Activated T-cell treated with anti-CD3 and anti-CD28 coated beads, Interleukin-2, amount 50 U/mL, for 1 hour (primary cell): ENCODE data around the gene RMC1.
"Not testable (repeated sequence)": the region's sequence is repeated elsewhere in the genome, so short reads cannot be mapped to it uniquely, and the experiment has no call there.

Experiments used
- DNase-seq: peaks from one replicate; pipeline ENCODE4 v3.0.0-alpha.2; 2020

RMC1 gene

GRCh38 chr18:23536204-23536603 lies 32.9 kb downstream of the RMC1 start:
- DNase-seq: no peak

- DNase-seq: no peak
Measured at GRCh38 chr18:23537274-23537673, 34.0 kb downstream of the RMC1 start.

- DNase-seq: no peak
Measured at GRCh38 chr18:23538001-23538400, 34.7 kb downstream of the RMC1 start.

- DNase-seq: no peak
Measured at GRCh38 chr18:23538870-23539269, 35.6 kb downstream of the RMC1 start.

- DNase-seq: no peak
Measured at GRCh38 chr18:23539296-23539695, 36.0 kb downstream of the RMC1 start.

GRCh38 chr18:23539911-23540525 lies 36.7 kb downstream of the RMC1 start:
- no peak for DNase-seq

- DNase-seq: no peak
Measured at GRCh38 chr18:23540867-23541266, 37.6 kb downstream of the RMC1 start.

- DNase-seq: no peak
Measured at GRCh38 chr18:23541349-23542093, 38.2 kb downstream of the RMC1 start.

- no peak for DNase-seq
Measured at GRCh38 chr18:23542461-23542860, 39.1 kb downstream of the RMC1 start.

DNA sequence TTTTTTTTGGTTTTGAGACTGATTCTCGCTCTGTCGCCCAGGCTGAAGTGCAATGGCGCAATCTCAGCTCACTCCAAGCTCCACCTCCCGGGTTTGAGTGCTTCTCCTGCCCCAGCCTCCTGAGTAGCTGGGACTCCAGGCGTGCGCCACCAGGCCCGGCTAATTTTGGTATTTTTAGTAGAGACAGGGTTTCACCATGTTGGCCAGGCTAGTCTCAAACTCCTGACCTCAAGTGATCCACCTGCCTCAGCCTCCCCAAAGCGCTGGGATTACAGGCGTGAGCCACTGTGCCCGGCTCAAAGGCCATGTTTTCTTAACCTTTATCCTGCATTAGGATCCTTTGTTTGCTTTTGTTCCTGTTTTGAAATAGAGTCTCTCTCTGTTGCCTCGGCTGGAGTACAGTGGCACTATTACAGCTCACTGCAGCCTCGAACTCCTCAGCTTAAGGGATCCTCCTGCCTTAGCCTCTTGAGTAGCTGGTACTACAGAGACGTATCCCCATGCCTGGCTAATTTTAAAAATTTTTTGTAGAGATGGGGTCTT lies 42.0 kb downstream of the RMC1 start:
- no peak for DNase-seq

DNA sequence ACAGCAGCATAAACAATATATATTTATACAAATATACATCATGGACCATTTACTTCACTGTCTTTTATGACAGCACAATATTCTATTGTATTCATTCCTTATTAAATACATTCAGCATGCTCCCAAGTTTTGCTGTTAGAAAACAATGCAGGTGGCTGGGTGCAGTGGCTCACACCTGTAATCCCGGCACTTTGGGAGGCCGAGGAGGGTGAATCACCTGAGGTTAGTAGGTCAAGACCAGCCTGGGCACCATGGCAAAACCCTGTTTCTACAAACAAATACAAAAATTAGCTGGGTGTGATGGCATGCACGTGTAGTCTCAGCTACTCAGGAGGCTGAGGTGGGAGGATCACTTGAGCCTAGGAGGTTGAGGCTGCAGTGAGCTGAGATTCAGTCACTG lies 44.0 kb downstream of the RMC1 start:
- no peak for DNase-seq

DNA sequence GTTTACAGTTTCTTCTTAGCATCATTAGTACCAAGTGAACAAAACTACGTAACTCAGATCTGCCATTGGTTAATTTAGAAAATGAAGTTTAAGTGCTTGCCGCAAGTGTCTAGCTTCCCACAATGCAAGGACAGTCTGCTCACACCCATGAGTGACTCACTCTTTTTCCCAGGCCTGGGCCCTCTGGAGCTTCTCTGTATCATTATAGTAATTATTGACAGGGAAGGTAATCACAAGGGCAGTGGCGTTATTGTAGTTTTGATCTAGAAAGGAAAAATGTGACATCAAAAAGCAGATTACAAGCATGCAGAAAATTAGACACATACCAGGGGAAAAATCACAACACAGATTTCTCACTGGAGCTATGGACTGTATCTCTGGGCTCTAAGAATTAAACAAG lies 44.5 kb downstream of the RMC1 start:
- DNase-seq: no peak

DNA sequence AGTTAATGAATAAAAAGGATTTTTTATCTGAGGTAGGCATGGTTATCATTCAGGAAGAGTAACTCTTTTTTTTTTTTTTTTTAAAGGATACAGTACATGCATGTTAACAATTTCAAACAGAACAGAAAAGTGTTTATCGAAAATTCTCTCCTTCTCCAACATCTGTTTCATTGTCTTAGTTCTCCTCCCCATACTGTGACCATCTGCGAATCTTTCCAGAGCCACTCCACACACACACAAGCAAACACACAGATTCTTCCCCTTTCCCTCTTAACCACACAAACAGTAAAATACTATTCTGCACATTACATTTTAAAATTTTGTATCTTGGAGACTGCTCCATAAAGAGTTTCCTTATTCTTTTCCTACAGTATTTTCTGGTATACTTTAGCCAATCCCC lies 45.0 kb downstream of the RMC1 start:
- DNase-seq: no peak

DNA sequence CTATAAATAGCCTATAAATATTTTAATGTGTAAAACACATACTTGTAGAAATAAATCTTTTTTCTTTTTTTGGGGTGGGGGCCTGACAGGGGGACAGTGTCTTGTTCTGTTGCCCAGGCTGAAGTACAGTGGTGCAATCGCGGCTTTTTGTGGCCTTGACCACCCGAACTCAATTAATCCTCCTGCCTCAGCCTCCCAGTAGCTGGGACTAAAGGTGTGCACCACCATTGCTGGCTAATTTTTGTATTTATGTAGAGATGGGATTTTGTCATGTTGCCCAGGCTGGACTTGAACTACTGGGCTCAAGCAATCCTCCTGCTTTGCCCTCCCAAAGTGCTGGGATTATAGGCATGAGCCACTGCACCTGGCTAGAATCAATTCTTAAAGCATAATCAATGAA lies 45.4 kb downstream of the RMC1 start:
- DNase-seq: no peak

GRCh38 chr18:23550898-23551297 lies 47.6 kb downstream of the RMC1 start:
- DNase-seq: no peak

DNA sequence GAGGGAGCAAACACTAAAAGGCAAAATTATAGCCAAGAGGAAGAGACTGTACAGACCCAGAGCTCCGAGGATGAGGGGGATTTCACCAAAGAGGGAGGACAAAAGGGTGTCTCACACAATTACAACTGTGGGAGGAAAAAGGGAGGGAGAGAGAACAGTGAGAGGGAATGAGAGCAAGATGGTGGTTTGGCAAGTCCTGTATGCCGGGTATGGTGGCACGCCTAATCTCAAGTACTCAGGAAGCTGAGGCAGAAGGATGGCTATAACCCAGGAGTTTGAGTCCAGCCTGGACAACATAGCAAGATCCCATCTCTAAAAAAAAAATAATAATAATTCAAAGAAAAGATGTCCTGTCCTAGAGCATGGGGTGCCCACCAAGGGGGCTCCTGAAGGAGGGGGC lies 48.7 kb downstream of the RMC1 start:
- DNase-seq: no peak

- DNase-seq: no peak
Measured at GRCh38 chr18:23552505-23552904, 49.2 kb downstream of the RMC1 start.

GRCh38 chr18:23553887-23554286 lies 50.6 kb downstream of the RMC1 start:
- DNase-seq: no peak

DNA sequence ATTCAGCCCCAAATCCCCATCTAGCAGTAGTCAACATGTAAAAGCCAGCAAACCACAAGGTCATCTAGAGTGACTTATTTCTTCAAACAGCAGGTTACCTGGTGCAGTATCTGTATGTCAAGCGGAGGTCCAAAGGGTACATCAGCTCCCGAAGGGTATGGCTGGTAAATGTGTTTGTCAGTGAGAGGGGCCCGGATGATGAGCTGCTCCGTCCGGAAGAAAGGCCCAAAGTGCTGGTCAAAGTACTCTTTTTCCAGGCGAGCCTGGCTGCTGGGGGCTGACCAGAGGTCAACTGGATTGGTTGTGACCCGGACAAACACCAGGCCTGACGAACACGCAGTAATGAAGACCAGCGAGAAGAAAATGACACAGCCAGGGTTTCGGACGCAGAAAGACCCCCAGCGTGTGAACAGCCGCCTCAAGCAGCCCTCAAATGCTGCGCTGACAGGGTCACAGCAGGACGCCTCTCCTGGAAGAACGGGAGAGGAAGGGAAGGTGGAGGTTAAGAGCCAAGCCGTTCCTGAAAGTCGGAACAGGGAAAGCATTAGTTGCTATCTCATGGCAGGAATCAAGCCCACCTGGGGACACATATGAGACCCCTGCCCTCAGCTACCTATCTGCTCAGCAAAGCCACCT lies 53.0 kb downstream of the RMC1 start:
- DNase-seq: no peak

GRCh38 chr18:23557511-23557910 lies 54.2 kb downstream of the RMC1 start:
- DNase-seq: not testable (repeated sequence)

GRCh38 chr18:23560186-23560585 lies 56.9 kb downstream of the RMC1 start:
- DNase-seq: no peak

GRCh38 chr18:23563377-23564043 lies 60.2 kb downstream of the RMC1 start:
- no peak for DNase-seq

GRCh38 chr18:23565916-23566547 lies 62.7 kb downstream of the RMC1 start:
- no peak for DNase-seq
